AG04449 (cell line): ENCODE measurements around the gene TBC1D5.

ENCODE experiments used
- CTCF ChIA-PET: fragments of 350-600 bp; formaldehyde crosslinking; extraction: SDS; loops from one replicate; lab custom pipeline; 2021; ENCODE audit warnings: antibody characterized with exemption; lab: Yijun Ruan, JAX
- POLR2A ChIA-PET: fragments of 400-600, 350-600 bp; formaldehyde crosslinking; extraction: SDS; loops from one replicate; lab custom pipeline; 2020; ENCODE audit warnings: antibody characterized with exemption, inconsistent platforms; lab: Yijun Ruan, JAX
- DNase-seq: peaks from one replicate; pipeline ENCODE4 v3.0.0-alpha.2; 2010; ENCODE audit warnings: low read depth, low spot score
- H3K4me3 ChIP-seq: 2 replicates; pipeline ENCODE4 v1.5.1; 2011; ENCODE audit warnings: low read depth, mild to moderate bottlenecking, control low read depth, low read length
- CTCF ChIP-seq: IDR thresholded peaks from one replicate; pipeline ENCODE4 v1.5.1; 2011; ENCODE audit warnings: mild to moderate bottlenecking, moderate library complexity, low read length, control low read depth, inconsistent platforms; ENCODE audit not compliant: insufficient read depth; ENCODE audit errors: missing control alignments

TBC1D5 gene

DNA sequence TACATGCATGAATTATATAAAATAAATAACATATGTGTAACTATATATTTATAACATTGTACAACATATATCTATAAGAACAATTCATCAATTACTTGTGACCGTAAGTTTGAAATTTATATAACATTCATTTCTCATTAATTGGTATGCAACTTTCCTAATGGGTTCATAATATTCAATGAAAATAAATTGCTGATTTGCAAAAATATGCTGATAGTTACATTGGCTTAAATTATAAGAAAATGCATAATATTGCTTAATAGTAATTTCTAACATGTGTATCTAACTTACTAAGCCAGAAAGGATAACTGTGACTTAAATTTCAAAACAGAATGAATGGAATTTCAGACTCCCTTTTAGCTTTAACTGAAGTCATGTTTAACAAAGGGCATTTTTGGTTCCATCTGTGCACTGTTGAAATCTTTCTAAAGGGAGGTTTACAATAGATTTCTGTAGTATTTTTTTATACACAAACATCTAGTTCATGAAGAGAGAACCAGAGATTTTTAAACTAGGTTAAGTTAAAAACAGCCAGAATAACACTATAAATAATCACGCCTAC lies 310.9 kb downstream of the TBC1D5 start:
- POLR2A ChIA-PET: no interaction called here
- CTCF ChIA-PET: interaction anchor here (0.8 to 6.7 kb wide), 3 partner anchors 11 to 410 kb away, joined by 3 to 103 read pairs (median 3); no protein-coding TSS in a partner anchor
- TF ChIP-seq CTCF: no peak
- no peak for DNase-seq
- H3K4me3 ChIP-seq: no peak overlapping the region

- TF ChIP-seq CTCF: peak; percentile 33
- DNase-seq: no peak
- ChIA-PET POLR2A (no interaction called here), CTCF (interaction anchor here (1.0 to 6.7 kb wide), 5 partner anchors 17 to 546 kb away, joined by 3 to 103 read pairs (median 6); no protein-coding TSS in a partner anchor)
- no peak overlapping the region for H3K4me3 ChIP-seq
These were observed 311.4 kb downstream of the TBC1D5 start for GRCh38 chr3:17431004-17431403.

- ChIA-PET CTCF (interaction anchor here (1.0 to 6.7 kb wide), 7 partner anchors 17 to 865 kb away, joined by 3 to 103 read pairs (median 4); no protein-coding TSS in a partner anchor), POLR2A (no interaction called here)
- TF ChIP-seq CTCF: no peak
- no peak for DNase-seq
- H3K4me3 ChIP-seq: no peak overlapping the region
These were observed 311.8 kb downstream of the TBC1D5 start for GRCh38 chr3:17430582-17430981.

GRCh38 chr3:17423786-17424536 lies 318.5 kb downstream of the TBC1D5 start:
- TF ChIP-seq CTCF: no peak
- ChIA-PET CTCF (interaction anchor here (1.0 to 6.1 kb wide), 3 partner anchors 9 to 417 kb away, joined by 3 to 57 read pairs (median 10); no protein-coding TSS in a partner anchor), POLR2A (no interaction called here)
- DNase-seq: no peak
- H3K4me3 ChIP-seq: no peak overlapping the region

DNA sequence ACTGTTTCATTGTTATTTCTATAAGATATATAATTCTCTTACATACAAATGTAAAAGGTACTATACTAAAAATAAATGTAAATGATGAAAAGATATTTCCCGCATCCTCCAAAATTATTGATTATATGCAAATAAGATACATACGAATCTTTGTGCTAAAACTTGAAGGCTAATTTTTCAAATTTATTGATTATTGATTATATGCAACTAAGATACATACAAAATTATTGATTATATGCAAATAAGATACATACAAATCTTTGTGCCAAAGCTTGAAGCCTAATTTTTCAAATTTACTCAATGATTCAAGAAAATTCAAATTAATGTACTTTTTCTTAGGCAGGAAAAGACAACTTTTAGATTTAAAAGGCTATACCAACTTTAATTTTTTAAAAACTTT lies 319.8 kb downstream of the TBC1D5 start:
- H3K4me3 ChIP-seq: no peak overlapping the region
- CTCF ChIA-PET: interaction anchor here (0.9 to 6.1 kb wide), 4 partner anchors 8 to 419 kb away, joined by 3 to 57 read pairs (median 10); no protein-coding TSS in a partner anchor
- POLR2A ChIA-PET: no interaction called here
- DNase-seq: no peak
- TF ChIP-seq CTCF: no peak

- CTCF ChIA-PET: interaction anchor here (6.1 kb wide), 1 partner anchor 6 kb away, joined by 57 read pairs; no protein-coding TSS in a partner anchor
These were observed 321.8 kb downstream of the TBC1D5 start for GRCh38 chr3:17420668-17421067.

More at GRCh38 chr3:17420668-17421067, 321.8 kb downstream of the TBC1D5 start:
- no peak for TF ChIP-seq CTCF
- POLR2A ChIA-PET: no interaction called here
- H3K4me3 ChIP-seq: no peak overlapping the region
- DNase-seq: no peak
